Tibial nerve (tissue), 4 donors: ENCODE results near the gene GGT7. TPM values are rescaled to one million over a fixed set of nuclear protein-coding genes. Genes with fewer than 3 reads are reported as not detected.

ENCODE experiments used
- DNase-seq, 2 donors: peaks; one replicate each; pipeline ENCODE4 v3.0.0-alpha.2; 2019; ENCODE audit warnings: low spot score in 2 of 2
- H3K27ac ChIP-seq, 4 donors: fragments of 200-600 bp; sonication (generic) in 3 of 4; one replicate each; pipeline ENCODE4 v1.5.1; 2017 to 2019; ENCODE audit warnings: mild to moderate bottlenecking in 1 of 4
- H3K27me3 ChIP-seq, 2 donors: fragments of 200-600 bp; sonication (generic) in 1 of 2; one replicate each; pipeline versions ENCODE4 v1.5.1 to v1.6.0; 2017 to 2019
- H3K36me3 ChIP-seq, 3 donors: fragments of 200-600 bp; sonication (generic); one replicate each; pipeline ENCODE4 v1.5.1; 2018 to 2019
- H3K4me1 ChIP-seq, 4 donors: fragments of 200-600 bp; sonication (generic) in 3 of 4; one replicate each; pipeline ENCODE4 v1.5.1; 2017 to 2019
- H3K4me3 ChIP-seq, 4 donors: fragments of 200-600 bp; sonication (generic) in 3 of 4; one replicate each; pipeline ENCODE4 v1.5.1; 2017 to 2019; ENCODE audit warnings: mild to moderate bottlenecking in 1 of 4, moderate library complexity in 1 of 4
- H3K9me3 ChIP-seq, 4 donors: fragments of 200-600 bp; sonication (generic) in 3 of 4; one replicate each; pipeline ENCODE4 v1.5.1; 2017 to 2019
- EP300 ChIP-seq, 2 donors: sonication (generic); formaldehyde crosslinking; IDR thresholded peaks; one replicate each; pipeline ENCODE4 v1.6.1; 2017; ENCODE audit warnings: antibody characterized with exemption in 2 of 2, mild to moderate bottlenecking in 1 of 2
- POLR2A ChIP-seq, 2 donors: fragments of 450-650 bp; IDR thresholded peaks; one replicate each; pipeline ENCODE4 v1.6.1; 2017; ENCODE audit warnings: antibody characterized with exemption in 2 of 2, mild to moderate bottlenecking in 2 of 2, moderate library complexity in 2 of 2
- WGBS, 2 donors: methylation state at CpG; one replicate each; pipeline ENCODE4 v1.1.5; 2018; 5-methylcytosine and 5-hydroxymethylcytosine counted together
- total RNA-seq, 4 donors: library from RNA; depleted of rRNA; stranded (reverse); fragments of >200 nt; gene quantifications; one replicate each; pipeline ENCODE4 v1.1.0, GENCODE V29; 2016
- TF ChIP-seq, protein P1 (sequence below), 5 experiments: fragments of 200-600 bp in 3 of 5; fragments of 450-650 bp in 2 of 5; sonication (generic) in 3 of 5; IDR thresholded peaks; one replicate each; pipeline ENCODE4 v1.5.1; 2016 to 2019; ENCODE audit warnings: antibody characterized with exemption in 5 of 5, mild to moderate bottlenecking in 3 of 5, moderate library complexity in 2 of 5

GGT7 gene
- total RNA-seq, 4 donors from 2014 or later: 19.6 to 41.7 (median 28.4) TPM

DNA sequence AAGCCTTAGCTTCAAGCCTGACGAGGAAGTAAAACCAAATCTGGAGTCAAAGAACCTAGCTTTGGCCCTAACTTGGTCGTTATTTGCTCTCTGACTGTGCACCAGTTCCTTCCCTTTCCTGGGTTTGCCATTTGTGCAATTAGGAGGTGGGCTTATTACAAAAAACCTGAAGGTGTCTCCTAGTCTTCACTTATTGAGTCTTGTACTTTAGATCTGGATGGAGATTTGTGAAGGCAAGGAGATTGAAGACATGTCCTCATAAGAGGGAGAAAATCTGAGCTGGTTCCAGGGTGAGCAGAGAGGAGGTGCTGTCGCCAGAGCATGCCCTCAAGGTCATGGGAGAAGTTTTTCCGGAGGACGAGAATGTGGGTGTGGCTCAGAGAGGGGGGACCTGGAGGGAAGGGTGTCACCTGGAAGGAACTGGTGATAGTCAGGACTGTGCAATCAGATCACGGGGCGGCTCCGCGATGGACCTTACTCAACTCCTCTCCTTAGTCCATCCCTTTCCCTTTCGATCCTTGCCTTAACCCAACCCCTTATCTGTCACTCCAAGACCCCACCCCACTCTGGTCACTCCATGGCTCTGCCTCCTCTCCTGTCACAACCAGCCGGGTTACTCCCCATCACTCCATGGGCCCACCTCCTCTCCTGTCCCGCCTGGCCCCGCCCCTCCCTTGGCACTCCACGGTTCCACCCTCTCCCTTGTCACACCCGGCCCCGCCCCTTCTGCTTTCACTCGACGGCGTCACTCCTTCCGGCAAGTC, 3.2 kb upstream of the GGT7 start:
- no peak for DNase-seq
- Histone ChIP-seq H3K4me3 (peak overlapping the region; percentile 53 to 97 (median 86)), H3K36me3 (no peaks in the 10 kb centered on the region), H3K9me3 (no peaks in the 10 kb centered on the region), H3K27me3 (no peaks in the 10 kb centered on the region), H3K4me1 (peaks cover 0 to 66% (median 10%) of the 10 kb centered on the region in 4 donors), H3K27ac (peak overlapping the region; percentile 67 to 93 (median 82))
- 10% methylated on average over 20 of the region's 20 CpGs for WGBS, 2 donors
- TF ChIP-seq, protein P1, sequence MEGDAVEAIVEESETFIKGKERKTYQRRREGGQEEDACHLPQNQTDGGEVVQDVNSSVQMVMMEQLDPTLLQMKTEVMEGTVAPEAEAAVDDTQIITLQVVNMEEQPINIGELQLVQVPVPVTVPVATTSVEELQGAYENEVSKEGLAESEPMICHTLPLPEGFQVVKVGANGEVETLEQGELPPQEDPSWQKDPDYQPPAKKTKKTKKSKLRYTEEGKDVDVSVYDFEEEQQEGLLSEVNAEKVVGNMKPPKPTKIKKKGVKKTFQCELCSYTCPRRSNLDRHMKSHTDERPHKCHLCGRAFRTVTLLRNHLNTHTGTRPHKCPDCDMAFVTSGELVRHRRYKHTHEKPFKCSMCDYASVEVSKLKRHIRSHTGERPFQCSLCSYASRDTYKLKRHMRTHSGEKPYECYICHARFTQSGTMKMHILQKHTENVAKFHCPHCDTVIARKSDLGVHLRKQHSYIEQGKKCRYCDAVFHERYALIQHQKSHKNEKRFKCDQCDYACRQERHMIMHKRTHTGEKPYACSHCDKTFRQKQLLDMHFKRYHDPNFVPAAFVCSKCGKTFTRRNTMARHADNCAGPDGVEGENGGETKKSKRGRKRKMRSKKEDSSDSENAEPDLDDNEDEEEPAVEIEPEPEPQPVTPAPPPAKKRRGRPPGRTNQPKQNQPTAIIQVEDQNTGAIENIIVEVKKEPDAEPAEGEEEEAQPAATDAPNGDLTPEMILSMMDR (IDR thresholded peaks at IDR 0.05): peak in 4 of 5 experiments; percentile 8 to 28 (median 18)
- TF ChIP-seq EP300 (IDR thresholded peaks at IDR 0.05): peak; percentile 11 to 50
- TF ChIP-seq POLR2A (IDR thresholded peaks at IDR 0.05): peak in 1 of 2 donors; percentile 4

DNA sequence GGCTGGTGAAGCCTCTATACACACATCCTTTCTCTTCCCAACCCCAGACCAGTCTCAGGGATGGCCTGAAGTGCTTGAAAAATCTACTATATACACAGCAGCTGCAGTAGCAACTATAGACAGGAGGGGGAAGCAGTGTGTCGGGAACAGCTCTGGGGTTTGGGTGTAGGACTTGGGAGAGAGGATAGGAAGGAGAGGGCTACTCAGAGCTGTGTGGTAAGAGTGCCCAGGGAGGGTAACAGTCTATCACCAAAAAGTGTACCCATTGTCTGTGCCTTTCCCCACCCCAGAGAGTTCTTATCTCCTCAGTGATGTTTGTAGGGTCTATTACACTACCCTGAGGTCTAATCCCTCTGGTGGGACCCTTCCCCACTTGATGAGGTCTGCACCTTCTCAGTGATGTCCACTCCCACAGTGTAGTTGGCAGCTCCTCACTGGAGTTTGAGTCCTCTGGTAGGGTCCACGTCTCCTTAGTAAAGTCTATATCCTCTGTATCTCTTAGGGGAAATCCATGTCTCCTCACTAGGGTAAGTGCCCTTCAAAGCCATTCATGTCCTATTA, 1.5 kb upstream of the GGT7 start:
- DNase-seq: peak; percentile 76 to 96
- H3K27me3 ChIP-seq: no peaks in the 10 kb centered on the region
- no peak overlapping the region for H3K4me3 ChIP-seq
- no peaks in the 10 kb centered on the region for H3K9me3 ChIP-seq
- no peaks in the 10 kb centered on the region for H3K36me3 ChIP-seq
- peaks cover 0 to 51% (median 10%) of the 10 kb centered on the region in 4 donors for H3K4me1 ChIP-seq
- H3K27ac ChIP-seq: peak overlapping the region; percentile 67 to 93 (median 82)
- 21 to 38% methylated on average over 2 of the region's 2 CpGs for WGBS, 2 donors
- TF ChIP-seq EP300 (IDR thresholded peaks at IDR 0.05) (peak in 1 of 2 donors; percentile 52), POLR2A (IDR thresholded peaks at IDR 0.05) (no peak)
- TF ChIP-seq, protein P1 (IDR thresholded peaks at IDR 0.05): peak; percentile 71 to 92 (median 86)

DNA sequence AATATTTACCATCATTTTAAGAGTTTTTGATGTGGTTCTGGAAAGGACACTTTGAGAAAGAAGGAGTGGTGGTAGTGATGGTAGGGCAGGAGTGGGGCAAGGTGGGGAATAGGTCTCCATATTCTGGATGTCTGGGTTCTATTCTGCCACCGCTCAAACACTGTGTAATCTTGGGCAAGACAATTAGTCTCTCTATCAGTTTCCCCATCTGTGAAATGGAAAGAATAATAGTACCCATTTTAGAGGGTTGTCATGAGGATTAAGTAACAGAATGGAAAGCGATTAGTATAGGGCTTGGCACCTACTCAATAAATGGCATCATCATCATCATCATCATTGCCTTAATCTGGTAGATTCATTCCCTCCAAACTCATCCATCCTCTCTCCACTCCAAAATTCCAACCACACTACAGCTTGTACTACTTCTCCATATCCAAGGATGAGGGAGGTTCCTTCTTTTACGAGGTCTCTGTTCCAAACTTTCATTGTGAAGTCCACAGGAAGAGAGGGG, 982 bp upstream of the GGT7 start:
- peak overlapping the region in 2 of 4 donors; percentile 82 to 93 for H3K27ac ChIP-seq
- H3K4me3 ChIP-seq: no peak overlapping the region
- 52 to 57% methylated on average over 3 of the region's 3 CpGs for WGBS, 2 donors

DNA sequence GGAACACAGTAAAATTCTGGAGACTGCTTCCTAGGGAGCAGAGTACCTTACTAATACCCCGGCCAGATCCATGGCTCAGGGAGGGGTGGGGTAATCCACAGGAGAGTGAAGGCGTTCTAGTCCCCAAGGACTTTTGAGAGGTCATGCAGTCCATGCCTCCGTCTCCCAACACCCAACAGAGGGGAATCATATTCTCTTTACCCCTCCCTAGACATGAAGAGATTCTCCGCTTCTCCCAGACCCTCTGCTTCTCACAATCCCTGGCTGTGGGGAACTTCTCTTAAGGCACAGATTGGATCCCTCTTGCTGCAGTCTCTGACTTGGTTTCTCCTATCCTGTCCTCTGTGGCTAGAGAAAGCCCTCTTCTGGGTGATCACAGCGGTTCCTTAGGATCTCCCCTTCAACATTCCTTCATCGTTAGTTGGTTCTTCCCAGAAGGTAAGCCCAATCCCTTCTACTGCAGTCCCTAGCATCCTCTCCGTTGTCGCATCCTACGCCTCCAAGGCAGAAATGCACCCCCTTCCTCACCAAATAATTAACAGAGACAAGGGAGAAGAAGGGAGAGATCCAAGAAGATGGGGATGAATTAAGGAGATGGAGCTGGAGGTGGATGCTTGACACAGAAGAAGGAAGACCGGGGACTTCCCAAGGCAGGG, 562 bp downstream of the GGT7 start:
- peaks cover 0 to 45% (median 10%) of the 10 kb centered on the region in 4 donors for H3K4me1 ChIP-seq

More for the DNA sequence above, 982 bp upstream of the GGT7 start:
- TF ChIP-seq POLR2A (IDR thresholded peaks at IDR 0.05) (no peak), EP300 (IDR thresholded peaks at IDR 0.05) (no peak)
- TF ChIP-seq, protein P1 (IDR thresholded peaks at IDR 0.05): no peak
- Histone ChIP-seq H3K9me3 (no peaks in the 10 kb centered on the region), H3K36me3 (no peaks in the 10 kb centered on the region), H3K27me3 (no peaks in the 10 kb centered on the region), H3K4me1 (peaks cover 0 to 50% (median 10%) of the 10 kb centered on the region in 4 donors)
- DNase-seq: no peak

More for the DNA sequence above, 562 bp downstream of the GGT7 start:
- DNase-seq: no peak
- no peaks in the 10 kb centered on the region for H3K27me3 ChIP-seq
- no peaks in the 10 kb centered on the region for H3K9me3 ChIP-seq
- H3K4me3 ChIP-seq: peak overlapping the region; percentile 66 to 85 (median 76)
- H3K36me3 ChIP-seq: no peaks in the 10 kb centered on the region
- H3K27ac ChIP-seq: peak overlapping the region; percentile 66 to 89 (median 80)
- 32 to 37% methylated on average over 10 of the region's 10 CpGs for WGBS, 2 donors
- TF ChIP-seq POLR2A (IDR thresholded peaks at IDR 0.05) (no peak), EP300 (IDR thresholded peaks at IDR 0.05) (no peak)
- TF ChIP-seq, protein P1 (IDR thresholded peaks at IDR 0.05): no peak
